Thyroid gland (tissue), 4 donors: ENCODE measurements around the gene ABCA4.
"Not testable (repeated sequence)": the region's sequence is repeated elsewhere in the genome, so short reads cannot be mapped to it uniquely, and the experiment has no call there.

Source experiments
- CTCF ChIP-seq, 6 experiments: fragments of 200-600 bp in 3 of 6; fragments of 450-650 bp in 3 of 6; sonication (generic) in 3 of 6; IDR thresholded peaks; one replicate each; pipeline ENCODE4 v1.5.1; 2016 to 2019; ENCODE audit warnings: antibody characterized with exemption in 6 of 6, mild to moderate bottlenecking in 2 of 6, inconsistent platforms in 1 of 6, moderate library complexity in 1 of 6
- POLR2A ChIP-seq, 2 donors: fragments of 450-650 bp; IDR thresholded peaks; one replicate each; pipeline ENCODE4 v1.6.1; 2017; ENCODE audit warnings: antibody characterized with exemption in 2 of 2, mild to moderate bottlenecking in 2 of 2, moderate library complexity in 1 of 2

- not testable (repeated sequence) for TF ChIP-seq CTCF, POLR2A (IDR thresholded peaks at IDR 0.05)
These were observed 43.2 kb upstream of the ABCA4 start for GRCh38 chr1:94164121-94164520.
